HG02840 (cell line): Measurements from ENCODE around the gene TACR2.

Experiments used
- ATAC-seq: cut with Tn5 transposase; IDR thresholded peaks from one replicate; pipeline ENCODE4 v1.9.1; 2021; ENCODE audit warnings: mild to moderate bottlenecking, moderate library complexity, moderate number of reproducible peaks; ENCODE audit not compliant: unreplicated experiment, low FRiP score

The TACR2 gene

DNA sequence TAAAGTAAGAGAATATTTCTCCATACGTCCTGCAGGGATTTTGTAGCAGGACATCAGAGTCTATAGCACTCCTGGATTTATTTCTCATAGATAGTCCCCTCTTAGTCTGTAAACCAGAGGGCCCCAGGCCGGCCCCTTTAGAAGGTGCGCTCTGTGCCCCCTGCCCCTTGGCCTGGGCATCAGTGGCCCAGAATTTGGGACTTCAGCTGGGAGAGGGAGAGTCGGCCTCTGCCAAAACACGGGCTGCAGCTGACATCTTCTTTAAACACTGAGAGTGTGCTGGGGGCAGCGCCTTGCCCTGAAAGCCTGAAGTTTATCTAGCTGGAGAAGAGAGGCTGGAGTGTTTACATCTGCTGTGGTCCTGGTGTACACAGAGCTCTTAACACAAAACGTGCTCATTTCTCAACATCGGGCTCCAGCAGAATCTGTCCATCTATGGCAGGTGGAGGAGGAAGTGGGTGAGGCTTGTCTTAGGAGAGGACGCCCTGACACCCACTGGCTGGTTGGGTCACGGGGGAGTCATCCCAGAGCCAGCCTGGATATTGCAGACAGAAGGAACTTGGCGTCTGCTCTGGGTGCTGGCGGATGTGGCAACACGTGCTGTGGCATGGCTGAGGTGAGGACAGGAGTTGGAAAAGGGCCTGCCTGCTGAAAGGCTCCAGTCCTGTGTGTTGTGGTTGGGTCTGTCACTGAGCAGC, 5.0 kb upstream of the TACR2 start:
- ATAC-seq = no peak

DNA sequence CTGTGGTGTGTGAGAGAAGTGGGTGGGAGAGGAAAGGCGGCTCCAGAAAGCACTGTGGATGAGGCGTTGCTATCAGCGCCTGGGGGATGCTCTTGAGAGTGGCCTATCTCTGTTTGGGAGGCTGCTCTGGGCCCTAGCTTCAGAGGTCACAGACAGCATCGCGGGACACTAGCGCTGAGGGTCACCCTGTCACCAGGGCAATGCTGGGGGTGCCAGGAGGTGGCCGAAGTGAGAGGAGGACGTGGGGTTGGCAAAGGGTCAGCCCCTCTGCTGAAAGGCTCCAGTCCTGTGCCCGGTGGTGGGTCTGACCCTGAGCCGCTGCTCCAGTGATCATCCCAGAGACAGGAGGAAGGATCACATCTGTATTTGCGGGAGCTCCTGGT, 3.0 kb upstream of the TACR2 start:
- ATAC-seq = no peak

DNA sequence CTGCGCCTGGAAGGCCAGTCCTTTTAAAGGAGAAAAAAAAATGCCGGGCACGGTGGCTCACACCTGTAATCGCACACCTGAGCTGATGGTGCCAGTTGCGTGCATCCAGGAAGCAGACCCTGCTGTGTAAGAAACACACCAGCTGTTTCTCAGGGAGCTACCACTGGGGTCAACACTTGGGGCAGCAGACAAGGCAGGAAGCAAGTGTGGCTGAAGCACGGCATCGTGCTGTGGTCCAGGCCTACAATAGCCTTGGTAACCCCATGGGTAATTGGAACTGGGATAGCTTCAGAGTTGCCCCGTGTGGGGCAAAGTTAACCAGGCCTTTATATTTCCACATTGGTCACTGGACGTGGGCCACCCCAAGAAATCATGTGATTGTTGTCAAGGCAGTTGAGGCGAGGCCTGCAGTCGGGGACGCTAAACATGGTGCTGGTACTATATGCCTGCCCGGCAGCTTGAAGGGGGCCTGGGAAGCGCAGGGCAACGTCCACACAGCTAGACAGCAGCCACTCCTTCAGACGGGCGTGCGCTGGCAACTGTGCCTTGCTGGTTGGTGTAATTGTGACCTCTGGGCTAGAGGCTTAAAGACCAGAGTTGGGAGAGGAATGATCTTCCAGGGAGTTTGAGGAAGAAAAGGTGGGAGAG, 2.5 kb upstream of the TACR2 start:
- ATAC-seq = no peak

DNA sequence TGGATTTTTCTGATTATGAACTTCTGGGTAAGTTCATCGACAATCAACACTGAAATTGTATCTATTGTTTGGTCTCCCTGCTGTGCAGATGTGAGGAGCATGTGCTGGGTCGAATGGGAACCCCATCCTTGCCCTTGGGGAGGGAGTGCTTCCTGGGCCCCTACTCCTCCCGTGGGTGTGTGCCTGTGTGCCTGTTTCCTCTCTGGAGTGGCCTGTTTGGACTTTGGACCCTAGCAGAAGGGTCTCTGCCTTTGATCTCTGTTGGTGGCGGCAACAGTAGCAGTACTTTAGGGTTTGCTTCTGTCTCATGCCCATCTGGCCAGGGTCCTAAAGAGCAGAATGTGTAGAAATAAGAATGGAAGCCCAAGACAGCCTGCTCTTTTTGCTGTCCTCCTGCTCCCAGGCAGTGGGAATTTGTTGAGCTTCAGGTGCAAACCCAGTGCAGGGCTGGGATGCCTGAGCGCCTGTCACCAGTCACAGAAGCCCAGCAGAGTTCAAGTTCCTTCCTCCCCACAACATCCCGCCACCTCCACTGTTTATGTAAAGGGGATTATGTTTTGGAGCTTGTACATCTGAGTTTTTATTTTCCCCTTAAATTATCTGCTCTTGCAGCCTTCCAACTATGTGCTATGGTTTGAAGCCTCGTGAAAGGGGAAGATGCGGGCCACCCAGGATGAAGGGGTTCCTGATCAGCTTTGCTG, 1.5 kb upstream of the TACR2 start:
- ATAC-seq = no peak

DNA sequence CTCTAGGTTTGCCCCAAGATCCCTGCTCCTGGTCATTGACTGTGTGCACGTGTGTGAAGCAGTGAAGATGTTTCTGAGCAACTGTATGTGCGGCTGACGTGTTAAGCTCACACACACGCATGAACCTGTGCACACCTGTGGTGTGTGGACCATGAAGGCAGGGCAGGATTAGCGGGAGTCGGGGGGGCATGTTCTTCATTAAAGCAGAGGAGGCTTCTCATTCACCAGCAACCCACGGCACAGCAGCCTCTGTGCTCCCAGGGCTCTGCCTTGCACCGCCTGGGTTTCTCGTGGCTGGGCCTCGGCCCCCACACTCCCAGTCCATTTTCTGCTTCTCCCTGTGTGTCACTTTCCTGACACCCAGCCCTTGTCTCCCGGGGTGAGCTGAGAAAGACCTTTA, 824 bp upstream of the TACR2 start:
- ATAC-seq = no peak

DNA sequence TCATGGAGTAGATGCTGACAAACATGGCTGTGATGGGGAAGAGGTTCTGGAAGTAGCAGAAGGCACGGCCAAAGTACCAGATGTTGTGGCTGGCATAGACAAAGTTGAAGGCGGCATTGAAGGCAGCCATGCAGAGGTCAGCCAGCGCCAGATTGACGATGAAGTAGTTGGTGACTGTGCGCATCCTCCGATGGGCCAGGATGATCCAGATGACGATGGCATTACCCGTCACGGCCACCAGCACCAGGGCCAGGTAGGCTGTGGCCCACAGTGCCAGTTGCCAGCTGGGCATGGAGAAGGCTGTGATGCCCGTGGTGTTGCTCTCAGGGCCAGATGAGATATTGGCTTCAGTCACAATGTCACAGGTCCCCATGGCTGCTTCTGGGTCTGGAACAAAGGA, 767 bp downstream of the TACR2 start:
- ATAC-seq = no peak

DNA sequence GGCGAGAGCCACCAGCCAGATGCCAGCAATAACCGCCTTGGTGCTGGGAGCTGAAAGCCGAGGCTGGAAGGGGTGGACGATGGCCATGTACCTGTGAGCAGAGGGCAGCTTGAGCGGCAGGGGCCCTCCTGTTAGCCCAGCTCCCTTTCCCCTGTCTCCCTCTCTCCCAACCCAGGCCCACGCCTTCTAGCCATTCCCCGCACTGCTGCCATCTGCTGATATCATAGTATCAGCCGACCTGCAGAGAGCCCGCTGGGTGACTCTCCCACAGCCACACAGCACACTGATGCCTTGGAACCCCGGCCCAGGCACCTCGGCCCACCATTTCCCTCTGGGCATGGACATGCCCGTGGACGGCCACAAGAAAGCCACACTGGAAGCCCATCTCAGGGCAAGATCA, 1.7 kb downstream of the TACR2 start:
- no peak for ATAC-seq

DNA sequence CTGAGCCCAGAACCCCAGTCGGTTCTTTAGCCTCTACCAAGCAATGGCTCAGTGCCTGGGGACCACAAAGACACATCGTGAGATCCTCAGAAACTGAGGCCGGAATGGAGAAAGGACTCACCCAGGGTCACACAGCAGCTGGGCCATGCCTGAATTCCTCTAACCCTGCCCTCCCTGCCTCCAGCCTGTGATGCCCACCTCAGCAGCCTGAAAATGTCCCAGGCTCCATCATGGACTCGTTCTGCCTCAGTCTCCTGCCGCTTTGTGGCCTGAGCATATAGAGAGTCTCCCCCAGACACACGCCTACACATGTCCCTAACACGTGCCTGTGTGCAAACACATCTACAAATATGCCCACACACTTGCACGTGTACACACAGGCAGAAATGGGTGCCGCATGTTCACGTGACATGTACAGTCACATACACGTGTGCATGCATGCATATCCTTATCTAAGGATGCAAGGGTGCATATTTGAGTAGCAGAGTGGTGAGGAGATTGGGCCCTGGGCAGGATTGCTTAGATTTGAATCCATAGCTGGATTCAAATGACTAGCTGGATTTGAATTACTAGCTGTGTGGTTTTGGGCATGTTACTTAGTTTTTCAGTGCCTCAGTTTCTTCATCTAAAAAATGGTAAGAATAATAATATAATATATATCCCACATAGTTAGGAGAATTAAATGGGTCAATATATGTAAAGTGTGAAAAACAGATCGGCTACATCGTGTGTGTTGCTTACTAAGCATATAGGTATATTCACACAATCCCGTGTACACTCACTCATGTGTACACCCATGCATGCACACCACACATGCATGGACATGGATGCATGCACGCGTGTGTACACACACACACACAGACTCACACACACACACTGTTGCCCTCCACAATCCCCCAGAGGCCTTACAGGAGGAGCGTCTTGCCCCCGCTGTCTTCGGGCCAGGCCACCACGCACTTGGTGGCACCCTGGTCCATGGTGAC, 2.4 kb downstream of the TACR2 start:
- no peak for ATAC-seq

DNA sequence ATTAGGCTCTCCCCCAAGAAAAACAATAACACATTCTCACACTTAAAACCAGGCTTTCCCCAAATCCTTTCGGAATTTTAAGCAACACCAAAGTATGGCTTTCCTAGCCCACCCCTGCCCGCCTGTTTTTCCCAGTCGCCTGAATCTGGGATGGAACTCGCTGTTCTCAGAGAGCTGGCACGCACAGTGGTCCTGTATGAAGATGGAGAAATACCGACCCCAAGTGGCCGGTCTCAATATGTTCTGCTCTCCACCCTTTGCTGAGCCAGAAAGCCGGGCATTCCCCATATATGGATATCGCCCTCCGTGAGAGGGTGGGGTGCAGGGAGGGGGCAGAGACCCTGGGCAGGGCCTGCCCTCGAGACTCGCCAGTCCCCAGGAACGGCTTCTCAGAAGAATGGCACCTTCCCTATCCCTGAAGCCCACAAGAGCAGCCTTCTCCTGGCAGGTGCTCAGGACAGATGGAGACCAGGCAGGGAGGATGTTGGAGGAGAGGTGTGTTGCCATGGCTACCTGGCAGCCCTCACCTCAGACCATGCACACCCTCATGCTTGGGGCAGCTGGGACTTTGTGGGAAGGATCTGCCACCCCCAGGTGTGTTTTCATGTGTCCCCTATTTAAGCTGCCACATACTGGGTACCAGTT, 3.4 kb downstream of the TACR2 start:
- ATAC-seq = no peak

DNA sequence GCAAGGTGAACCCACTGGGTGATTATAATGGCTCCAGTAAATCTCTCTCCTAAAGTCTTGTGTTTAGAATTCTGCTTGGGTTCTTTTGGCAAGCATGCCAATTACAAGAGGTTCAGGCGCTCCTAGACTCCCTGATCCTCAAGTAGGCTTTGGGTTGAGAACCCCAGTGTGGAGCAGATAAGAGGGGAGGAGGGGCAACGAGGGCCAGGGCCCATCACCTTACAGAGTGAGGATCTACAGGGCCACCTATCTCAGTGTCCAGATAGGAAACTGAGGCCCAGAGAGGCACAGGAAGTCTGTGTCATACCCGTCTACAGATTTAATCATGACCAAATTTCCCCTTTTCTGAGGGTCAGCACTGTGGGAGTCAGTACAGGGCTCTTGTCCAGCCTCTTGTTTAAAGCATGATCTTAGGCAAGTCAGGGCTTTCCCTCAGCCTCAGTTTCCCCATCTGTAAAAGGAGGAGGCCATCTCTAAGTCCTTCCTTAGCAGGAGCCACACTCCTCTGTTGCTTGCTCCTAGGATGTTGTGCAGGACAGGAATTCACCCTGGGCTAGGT, 4.4 kb downstream of the TACR2 start:
- ATAC-seq = no peak

DNA sequence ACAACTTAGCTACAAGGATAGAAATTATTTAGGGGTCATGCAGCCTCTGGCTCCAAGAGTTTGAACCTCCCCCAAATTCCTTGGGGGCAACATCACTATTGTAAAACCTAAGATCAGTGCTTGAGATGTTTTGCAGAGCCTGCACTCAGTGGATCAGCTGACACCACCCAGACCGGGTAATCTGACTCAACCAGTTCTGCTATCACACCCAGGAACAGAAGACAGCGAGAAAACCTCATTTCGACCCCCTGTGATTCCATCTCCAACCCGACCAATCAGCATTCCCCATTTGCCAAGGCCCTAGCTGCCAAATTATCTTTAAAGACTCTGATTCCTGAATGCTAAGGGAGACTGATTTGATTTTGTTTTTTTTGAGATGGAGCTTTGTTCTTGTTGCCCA, 5.2 kb downstream of the TACR2 start:
- no peak for ATAC-seq

DNA sequence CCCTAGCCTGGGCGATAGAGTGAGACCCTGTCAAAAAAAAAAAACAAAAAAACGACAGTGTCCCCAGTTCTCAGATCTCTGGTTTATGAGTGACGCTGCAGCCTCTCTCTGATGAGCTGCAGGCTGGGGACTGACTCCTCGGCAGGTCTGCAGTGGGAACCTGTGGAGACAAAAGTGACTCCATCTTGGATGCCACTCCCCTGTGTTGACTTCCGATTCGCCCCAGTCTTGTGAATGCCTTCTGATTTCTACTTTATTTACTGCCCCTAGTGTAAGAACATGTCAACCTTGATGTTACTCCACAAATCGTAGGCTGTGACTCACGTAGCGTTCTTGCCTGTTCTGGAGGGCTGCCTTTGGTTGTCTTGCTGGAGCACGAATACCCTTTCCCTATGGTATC, 6.2 kb downstream of the TACR2 start:
- no peak for ATAC-seq

DNA sequence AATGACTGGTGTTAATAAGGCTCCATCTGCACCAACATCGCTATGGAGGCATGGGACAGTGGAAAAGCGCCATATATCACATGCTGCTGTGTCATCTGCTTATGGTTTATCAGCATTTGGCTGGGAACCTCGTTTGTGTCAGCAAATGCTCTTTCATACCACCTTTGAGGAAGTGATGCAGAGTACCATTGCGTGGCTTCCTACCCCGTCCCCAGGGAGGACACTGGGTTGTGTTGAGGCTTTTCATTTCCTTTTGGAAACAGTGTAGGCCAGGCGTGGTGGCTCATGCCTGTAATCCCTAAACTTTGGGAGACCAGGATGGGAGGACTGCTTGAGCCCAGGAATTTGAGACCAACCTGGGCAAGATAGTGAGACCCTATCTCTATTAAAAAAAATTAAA, 6.8 kb downstream of the TACR2 start:
- no peak for ATAC-seq

DNA sequence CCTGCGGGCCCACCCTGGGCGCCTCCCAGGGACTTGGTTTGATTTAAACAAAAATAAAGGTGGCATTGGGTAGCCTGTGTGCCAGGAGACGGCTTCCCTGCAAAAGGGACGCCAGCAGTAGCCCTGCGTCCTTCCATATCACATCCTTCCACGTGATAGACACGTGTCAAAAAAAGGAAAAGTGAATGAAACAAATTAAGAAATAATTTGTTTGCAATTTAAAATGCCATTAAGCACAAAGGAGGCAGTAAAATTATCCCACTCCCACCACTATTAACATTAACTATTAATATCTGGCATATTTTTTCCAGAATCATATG, 7.6 kb downstream of the TACR2 start:
- ATAC-seq = no peak

DNA sequence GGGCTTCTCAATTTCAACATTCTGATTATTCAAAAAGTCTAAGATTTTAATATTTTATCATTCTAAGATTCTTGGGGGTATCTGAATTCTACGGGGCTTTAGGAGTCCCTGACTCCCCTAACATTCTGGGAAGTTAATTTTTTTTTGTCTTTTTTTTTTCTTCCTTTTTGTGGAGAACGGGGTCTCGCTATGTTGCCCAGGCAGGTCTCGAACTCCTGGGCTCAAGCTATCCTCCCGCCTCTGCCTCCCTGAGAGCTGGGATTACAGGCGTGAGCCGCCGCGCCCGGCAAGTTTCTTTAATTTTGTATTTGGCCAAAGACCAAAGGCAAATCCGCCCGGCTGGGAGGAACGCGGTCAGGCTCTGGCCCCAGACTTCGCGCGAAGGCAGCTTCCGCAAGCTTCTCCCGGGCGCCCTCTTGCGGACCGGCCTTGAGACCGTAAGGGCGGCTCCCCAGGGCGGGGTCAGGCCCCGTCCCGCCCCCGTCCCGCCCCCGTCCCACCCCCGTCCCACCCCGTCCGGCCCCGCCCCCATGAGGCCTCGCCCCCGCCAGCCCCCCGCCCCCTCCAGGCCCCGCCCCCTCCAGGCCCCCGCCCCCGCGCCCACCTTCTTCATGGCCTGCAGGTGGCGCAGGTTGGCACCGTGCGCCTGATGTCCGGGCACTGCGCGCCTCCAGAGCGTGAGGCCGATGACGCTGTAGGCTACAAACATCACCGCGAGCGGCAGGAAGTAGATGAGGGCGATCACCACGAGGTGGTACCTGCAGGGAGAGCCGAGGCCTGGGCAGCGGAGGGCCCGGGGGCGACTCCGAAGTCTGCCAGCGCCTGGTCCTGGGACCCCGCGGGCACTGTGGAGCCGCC, 8.2 kb downstream of the TACR2 start:
- ATAC-seq = peak; percentile 78

DNA sequence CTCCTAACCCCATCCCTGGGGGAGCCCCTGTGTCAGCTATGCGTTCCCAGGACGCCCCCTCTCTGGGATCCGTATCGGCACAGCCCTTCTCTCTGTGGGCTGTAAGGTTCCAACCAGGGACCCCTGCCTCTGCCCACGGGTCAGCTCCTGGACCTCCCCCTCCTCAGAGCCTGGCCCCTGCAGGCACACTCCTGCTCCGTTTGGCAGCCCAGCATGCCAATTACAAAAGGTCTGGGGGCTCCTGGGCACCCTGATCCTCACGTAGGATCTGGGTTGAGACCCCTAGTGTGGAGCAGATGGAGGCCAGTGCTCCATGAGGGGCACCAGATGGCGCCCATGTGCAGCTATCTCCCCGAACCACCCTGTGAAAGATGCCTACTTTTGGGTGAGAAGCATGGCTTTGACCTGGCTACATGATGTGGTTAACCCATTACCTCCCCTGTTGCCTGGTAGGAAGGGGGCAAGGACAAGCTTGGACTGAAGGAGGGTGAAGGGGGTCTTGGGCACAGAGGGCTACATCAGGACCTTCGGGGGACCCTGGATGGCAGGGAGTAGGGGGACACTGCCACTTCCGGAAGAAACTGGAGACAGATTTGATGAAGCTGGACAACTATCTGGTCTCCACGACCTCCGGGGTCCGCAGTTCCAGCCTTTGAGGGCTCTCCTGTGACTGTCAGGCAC, 9.0 kb downstream of the TACR2 start:
- ATAC-seq = no peak

DNA sequence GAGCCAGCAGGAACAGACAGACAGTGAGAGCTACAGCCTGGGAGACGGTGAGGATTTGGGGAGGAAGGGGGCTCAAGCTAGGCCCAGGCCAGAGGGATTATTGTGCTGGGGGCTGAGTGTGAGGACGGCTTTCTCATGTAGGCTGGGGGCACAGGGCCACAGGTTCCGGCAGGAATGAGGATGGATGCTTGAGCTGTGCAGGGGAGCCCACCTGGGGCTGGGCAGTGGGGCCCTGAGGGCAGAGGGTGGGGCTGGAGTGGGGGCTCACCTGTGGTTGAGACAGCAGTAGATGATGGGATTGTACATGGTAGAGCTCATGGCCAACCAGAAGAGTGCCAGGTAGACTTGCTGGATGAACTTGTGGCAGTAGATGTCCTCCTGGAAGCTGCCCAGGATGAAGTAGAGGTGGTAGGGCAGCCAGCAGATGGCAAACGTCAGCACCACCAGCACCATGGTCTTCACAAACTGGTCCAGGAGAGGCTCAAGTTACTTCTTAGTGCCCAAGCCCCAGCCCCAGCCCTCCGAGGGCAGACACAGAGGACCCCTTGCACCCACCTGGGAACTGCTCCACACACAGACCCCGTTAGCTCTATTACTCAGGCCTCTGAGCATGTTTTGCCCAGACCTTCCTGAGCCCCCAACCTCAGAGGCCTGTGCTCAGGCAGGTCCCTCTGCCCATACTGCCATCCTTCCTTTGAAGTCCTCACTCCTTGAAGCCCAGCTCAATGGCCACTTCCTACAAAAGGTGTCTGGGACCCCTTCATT, 9.7 kb downstream of the TACR2 start:
- no peak for ATAC-seq

DNA sequence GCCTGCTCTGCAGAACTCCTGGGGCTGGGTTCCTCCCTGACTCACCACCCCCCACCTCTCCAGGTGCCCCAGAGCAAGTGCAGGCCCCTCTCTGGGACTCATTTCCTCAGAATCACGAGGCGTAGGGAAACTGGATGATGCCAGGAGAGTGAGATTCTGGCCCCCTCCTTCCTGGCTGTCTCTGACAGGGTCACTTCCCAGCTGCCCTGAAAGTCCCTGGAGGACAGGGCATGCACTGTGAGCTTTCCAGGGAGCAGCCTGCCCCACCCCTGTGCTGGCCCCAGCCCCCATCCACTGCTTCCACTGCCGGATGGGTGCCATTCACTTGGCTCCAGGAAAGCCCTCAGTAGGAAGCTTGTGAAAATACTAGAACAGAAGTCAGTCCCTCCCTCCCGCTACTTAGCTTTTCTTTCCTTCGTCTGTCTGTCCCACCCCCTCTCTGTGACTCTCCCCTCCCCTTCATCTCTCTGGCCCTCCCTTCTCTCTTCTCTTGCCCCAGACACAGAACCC, 10.4 kb downstream of the TACR2 start:
- ATAC-seq = no peak
